GM12801 (cell line): ENCODE measurements around the gene KCNJ6.

Source experiments
- TF ChIP-seq, protein P1 (sequence below): IDR thresholded peaks from one replicate; pipeline ENCODE4 v1.5.1; 2011; ENCODE audit warnings: control low read depth; ENCODE audit not compliant: insufficient read length; ENCODE audit errors: extremely low read depth

Gene KCNJ6

DNA sequence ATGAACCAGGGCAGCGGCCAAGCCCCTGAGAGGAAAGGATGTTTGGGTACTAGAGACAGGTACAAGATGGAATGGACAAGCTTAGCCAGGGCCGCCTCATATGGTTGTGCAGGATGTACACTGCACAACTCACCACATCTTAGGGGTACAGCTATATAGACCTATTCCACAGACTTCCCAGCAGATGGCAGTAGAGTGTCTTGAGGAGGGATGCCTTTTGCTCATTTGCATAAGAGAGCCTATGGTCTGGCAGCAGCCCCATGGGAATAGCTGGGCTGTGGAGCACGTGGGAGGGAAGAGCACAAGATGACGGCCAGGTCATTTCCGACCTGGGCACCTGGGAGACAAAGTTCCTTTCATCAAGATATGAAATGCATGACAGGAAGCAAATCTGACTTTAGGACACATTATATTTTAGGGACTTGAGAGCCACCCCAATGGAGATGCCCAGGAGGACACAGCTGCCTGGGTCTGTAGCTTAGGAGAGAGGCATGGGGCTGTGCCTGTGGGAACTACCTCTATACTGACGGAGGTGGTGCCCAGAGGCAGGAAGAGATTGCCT is 215.5 kb downstream of the KCNJ6 start:
- TF ChIP-seq, protein P1, sequence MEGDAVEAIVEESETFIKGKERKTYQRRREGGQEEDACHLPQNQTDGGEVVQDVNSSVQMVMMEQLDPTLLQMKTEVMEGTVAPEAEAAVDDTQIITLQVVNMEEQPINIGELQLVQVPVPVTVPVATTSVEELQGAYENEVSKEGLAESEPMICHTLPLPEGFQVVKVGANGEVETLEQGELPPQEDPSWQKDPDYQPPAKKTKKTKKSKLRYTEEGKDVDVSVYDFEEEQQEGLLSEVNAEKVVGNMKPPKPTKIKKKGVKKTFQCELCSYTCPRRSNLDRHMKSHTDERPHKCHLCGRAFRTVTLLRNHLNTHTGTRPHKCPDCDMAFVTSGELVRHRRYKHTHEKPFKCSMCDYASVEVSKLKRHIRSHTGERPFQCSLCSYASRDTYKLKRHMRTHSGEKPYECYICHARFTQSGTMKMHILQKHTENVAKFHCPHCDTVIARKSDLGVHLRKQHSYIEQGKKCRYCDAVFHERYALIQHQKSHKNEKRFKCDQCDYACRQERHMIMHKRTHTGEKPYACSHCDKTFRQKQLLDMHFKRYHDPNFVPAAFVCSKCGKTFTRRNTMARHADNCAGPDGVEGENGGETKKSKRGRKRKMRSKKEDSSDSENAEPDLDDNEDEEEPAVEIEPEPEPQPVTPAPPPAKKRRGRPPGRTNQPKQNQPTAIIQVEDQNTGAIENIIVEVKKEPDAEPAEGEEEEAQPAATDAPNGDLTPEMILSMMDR = no peak

DNA sequence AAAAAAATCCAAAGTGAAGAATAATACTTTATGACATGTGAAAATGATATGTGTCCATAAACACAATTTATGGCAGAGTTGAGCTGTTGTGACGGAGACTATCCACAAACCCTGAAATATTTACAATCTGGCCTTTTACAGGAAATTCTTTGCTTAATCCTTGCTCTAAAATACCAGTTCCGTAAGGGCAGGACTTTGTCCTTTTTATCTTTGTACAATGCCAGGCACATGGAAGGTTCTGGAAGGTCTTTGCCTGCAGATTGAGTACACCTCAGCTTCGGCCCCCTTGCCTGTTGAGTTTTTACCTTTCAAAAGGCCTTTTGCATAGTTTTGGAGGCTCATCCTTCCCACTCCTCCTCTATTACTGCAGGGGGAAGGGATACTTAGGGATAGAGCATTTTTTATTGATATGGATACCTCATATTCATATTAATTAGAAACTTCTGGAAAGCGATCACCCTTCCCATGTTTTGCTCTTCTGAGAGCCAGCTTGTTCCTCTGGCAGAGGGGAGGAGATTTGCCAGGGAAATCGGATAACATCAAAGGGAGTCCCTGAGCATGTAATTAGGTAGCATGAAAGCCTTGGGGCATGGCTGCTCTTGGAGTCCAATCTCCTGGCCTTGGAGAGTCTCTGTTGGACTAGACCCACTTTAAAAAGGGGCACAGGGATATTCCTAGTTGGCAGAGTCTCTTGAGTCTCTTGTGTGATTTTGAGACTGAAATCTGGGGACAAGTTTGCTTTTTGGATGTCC is 217.1 kb downstream of the KCNJ6 start:
- TF ChIP-seq, protein P1 = no peak

GRCh38 chr21:37696936-37697335 is 219.3 kb downstream of the KCNJ6 start:
- TF ChIP-seq, protein P1 = no peak

DNA sequence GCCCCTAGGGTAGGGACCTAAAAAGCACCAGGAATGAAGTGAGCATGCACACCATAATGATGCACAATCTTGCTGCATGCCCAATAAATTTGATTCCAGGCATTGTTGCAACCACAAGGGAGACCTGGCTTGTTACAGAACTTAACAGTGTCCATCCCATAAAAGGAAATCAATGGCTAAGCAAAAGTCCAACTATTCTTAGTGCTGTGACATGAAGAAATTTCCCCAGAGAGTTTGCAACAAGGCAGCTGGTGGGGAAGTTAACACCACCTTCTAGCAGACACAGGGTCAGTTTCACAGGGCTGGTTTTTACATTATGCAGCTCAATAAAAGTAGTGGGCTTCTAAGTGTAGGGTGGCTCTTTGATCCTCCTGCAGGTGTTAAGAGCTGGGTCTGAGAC is 221.1 kb downstream of the KCNJ6 start:
- TF ChIP-seq, protein P1 = no peak

- TF ChIP-seq, protein P1 = no peak
These were observed 227.2 kb downstream of the KCNJ6 start for GRCh38 chr21:37688952-37689659.

- TF ChIP-seq, protein P1 = no peak
These were observed 229.1 kb downstream of the KCNJ6 start for GRCh38 chr21:37686991-37687810.

DNA sequence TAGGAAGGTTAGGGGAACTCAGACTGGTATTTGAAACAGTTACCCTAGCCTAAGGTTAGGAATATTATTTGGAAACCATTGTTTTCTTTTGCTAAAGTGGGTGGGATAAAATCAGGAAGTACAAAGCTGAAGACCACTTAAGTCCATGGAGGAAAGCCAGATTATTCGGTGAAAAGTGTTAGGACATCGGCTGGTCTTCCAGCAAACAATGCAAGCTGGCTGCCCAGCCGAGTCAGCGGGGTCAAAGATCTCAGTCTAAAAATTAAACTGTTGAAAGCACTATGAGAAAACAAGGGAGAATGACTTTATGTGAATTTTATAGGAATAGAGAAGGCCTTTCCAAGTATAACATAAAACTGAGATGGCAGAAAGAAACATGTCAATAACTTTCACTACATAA is 231.7 kb downstream of the KCNJ6 start:
- TF ChIP-seq, protein P1 = no peak
